Loucy (cell line): ENCODE measurements around the gene MINDY4.

Experiments
- H2AFZ ChIP-seq: fragments of 200-600 bp; sonication (generic); 2 replicates; pipeline ENCODE4 v1.6.0; 2016; ENCODE audit warnings: antibody characterized with exemption, mild to moderate bottlenecking, low read length, moderate library complexity
- H3F3A ChIP-seq: fragments of 200-600 bp; 2 replicates; pipeline ENCODE4 v1.6.0; 2016; ENCODE audit warnings: antibody characterized with exemption, low read depth, mild to moderate bottlenecking
- H3K27me3 ChIP-seq: fragments of 200-600 bp; sonication (generic); 2 replicates; pipeline ENCODE4 v1.6.1; 2014; ENCODE audit warnings: low read length, mild to moderate bottlenecking; ENCODE audit not compliant: insufficient read depth, poor library complexity, severe bottlenecking
- H3K36me3 ChIP-seq: fragments of 200-600 bp; sonication (generic); 2 replicates; pipeline ENCODE4 v1.6.1; 2016; ENCODE audit warnings: low read length; ENCODE audit not compliant: insufficient read depth
- H3K4me1 ChIP-seq: fragments of 200-600 bp; sonication (generic); 2 replicates; pipeline ENCODE4 v1.5.1; 2014; ENCODE audit warnings: low read length, mild to moderate bottlenecking; ENCODE audit not compliant: insufficient read depth, poor library complexity, severe bottlenecking
- H3K4me2 ChIP-seq: fragments of 200-600 bp; sonication (generic); 2 replicates; pipeline ENCODE4 v1.6.0; 2014; ENCODE audit warnings: antibody characterized with exemption, low read length, low read depth, mild to moderate bottlenecking; ENCODE audit not compliant: poor library complexity, severe bottlenecking
- H3K4me3 ChIP-seq: fragments of 200-600 bp; sonication (generic); 2 replicates; pipeline ENCODE4 v1.5.1; 2014; ENCODE audit warnings: low read length, mild to moderate bottlenecking, mixed read lengths; ENCODE audit not compliant: poor library complexity, severe bottlenecking
- H3K79me2 ChIP-seq: fragments of 200-600 bp; sonication (generic); 2 replicates; pipeline ENCODE4 v1.6.1; 2014; ENCODE audit warnings: low read length; ENCODE audit not compliant: insufficient read depth
- H3K9ac ChIP-seq: fragments of 200-600 bp; sonication (generic); 2 replicates; pipeline ENCODE4 v1.6.0; 2014; ENCODE audit warnings: mild to moderate bottlenecking, low read depth, low read length, moderate library complexity; ENCODE audit not compliant: poor library complexity, severe bottlenecking
- H3K9me2 ChIP-seq: fragments of 200-600 bp; sonication (generic); replicated peaks from 2 replicates; pipeline ENCODE4 v1.6.1; 2016; ENCODE audit warnings: low read depth, low read length, mixed read lengths
- H3K9me3 ChIP-seq: fragments of 200-600 bp; sonication (generic); 2 replicates; pipeline ENCODE4 v1.6.1; 2014; ENCODE audit warnings: mild to moderate bottlenecking, antibody characterized with exemption, low read length, low read depth; ENCODE audit not compliant: insufficient read depth
- H4K20me1 ChIP-seq: fragments of 200-600 bp; sonication (generic); 2 replicates; pipeline ENCODE4 v1.6.0; 2014; ENCODE audit warnings: antibody characterized with exemption, low read length, mild to moderate bottlenecking; ENCODE audit not compliant: insufficient read depth, poor library complexity, severe bottlenecking
- CTCF ChIP-seq: fragments of 200-600 bp; sonication (generic); conservative IDR thresholded peaks from 2 replicates; pipeline ENCODE4 v1.5.1; 2014; ENCODE audit warnings: mild to moderate bottlenecking, antibody characterized with exemption, low read length
- EZH2phosphoT487 ChIP-seq: fragments of 200-600 bp; IDR thresholded peaks from 2 replicates; pipeline ENCODE4 v1.6.1; 2018; ENCODE audit warnings: antibody characterized with exemption, mild to moderate bottlenecking, moderate library complexity, borderline replicate concordance

MINDY4 gene

GRCh38 chr7:30911561-30911969, 140.3 kb downstream of the MINDY4 start, which contains the start of gene AQP1:
AQP1 (plus strand) TSS chr7:30911853; CDS start chr7:30911910, 57 bp downstream.
- Histone ChIP-seq H3K27me3 (no peaks in the 10 kb centered on the region), H3K36me3 (no peaks in the 10 kb centered on the region), H3K9me3 (no peaks in the 10 kb centered on the region), H3K9me2 (no peaks in the 10 kb centered on the region), H3F3A (no peaks in the 10 kb centered on the region), H4K20me1 (no peaks in the 10 kb centered on the region), H2AFZ (no peak within 1 kb of the TSS), H3K79me2 (no peaks in the 10 kb centered on the region), H3K4me1 (no peaks in the 10 kb centered on the region), H3K4me3 (no peak within 1 kb of the TSS), H3K9ac (no peak within 1 kb of the TSS), H3K4me2 (no peak within 1 kb of the TSS)
- no peak for TF ChIP-seq EZH2phosphoT487
- TF ChIP-seq CTCF, result no peak

GRCh38 chr7:30912021-30912730, 141.0 kb downstream of the MINDY4 start:
- no peak overlapping the region for H3K4me2 ChIP-seq
- H3K27me3 ChIP-seq, result no peaks in the 10 kb centered on the region
- no peaks in the 10 kb centered on the region for H3K9me2 ChIP-seq
- no peaks in the 10 kb centered on the region for H4K20me1 ChIP-seq
- no peaks in the 10 kb centered on the region for H3K9me3 ChIP-seq
- H3K36me3 ChIP-seq, result no peaks in the 10 kb centered on the region
- H2AFZ ChIP-seq, result no peak overlapping the region
- no peak for TF ChIP-seq CTCF
- no peak for TF ChIP-seq EZH2phosphoT487
- no peaks in the 10 kb centered on the region for H3K4me1 ChIP-seq
- no peaks in the 10 kb centered on the region for H3F3A ChIP-seq
- no peak overlapping the region for H3K4me3 ChIP-seq
- H3K9ac ChIP-seq, result no peak overlapping the region
- no peaks in the 10 kb centered on the region for H3K79me2 ChIP-seq

- Histone ChIP-seq H2AFZ (no peak overlapping the region), H3K9me2 (no peaks in the 10 kb centered on the region), H3K79me2 (no peaks in the 10 kb centered on the region), H3K4me1 (no peaks in the 10 kb centered on the region), H3K36me3 (no peaks in the 10 kb centered on the region), H3K4me3 (no peak overlapping the region), H3K9ac (no peak overlapping the region), H3K9me3 (no peaks in the 10 kb centered on the region), H3F3A (no peaks in the 10 kb centered on the region), H4K20me1 (no peaks in the 10 kb centered on the region), H3K4me2 (no peak overlapping the region), H3K27me3 (no peaks in the 10 kb centered on the region)
- TF ChIP-seq CTCF (no peak), EZH2phosphoT487 (no peak)
Measured at GRCh38 chr7:30912731-30912985, 141.4 kb downstream of the MINDY4 start.
